K562 (cell line): Measurements from ENCODE around the gene CMSS1. TPM values are rescaled to one million over a fixed set of nuclear protein-coding genes. Genes with fewer than 3 reads are reported as not detected.
A peak's percentile ranks its signal among the peaks of the same experiment; 100 is the strongest.

Experiments used
- ARID1B ChIP-seq: fragments of 450-650 bp; IDR thresholded peaks from 2 replicates; pipeline ENCODE4 v1.6.1; 2016; ENCODE audit warnings: antibody characterized with exemption, mild to moderate bottlenecking, inconsistent platforms
- BMI1 ChIP-seq: fragments of 150-350 bp; IDR thresholded peaks from 2 replicates; pipeline ENCODE4 v1.6.1; 2014; ENCODE audit warnings: low read length
- CBFA2T3 ChIP-seq: fragments of 450-650 bp; IDR thresholded peaks from 2 replicates; pipeline ENCODE4 v1.6.1; 2017
- CBX8 ChIP-seq: fragments of 200-600 bp; sonication (generic); IDR thresholded peaks from 2 replicates; pipeline ENCODE4 v1.6.1; 2012; ENCODE audit warnings: borderline replicate concordance, mixed run types, low read depth, mild to moderate bottlenecking, moderate library complexity, mixed read lengths, low read length, control low read depth, inconsistent platforms; ENCODE audit not compliant: poor library complexity, severe bottlenecking; ENCODE audit errors: extremely low read depth
- ETS2 ChIP-seq: IDR thresholded peaks from 2 replicates; pipeline ENCODE4 v1.6.1; 2016; ENCODE audit warnings: borderline replicate concordance, missing genetic modification characterization, mild to moderate bottlenecking, moderate library complexity, missing compliant biosample characterization; ENCODE audit not compliant: poor library complexity, severe bottlenecking
- FOSL1 ChIP-seq: fragments of 200-800 bp; sonication (Bioruptor generic); conservative IDR thresholded peaks from 2 replicates; pipeline ENCODE4 v1.6.1; 2016; ENCODE audit warnings: missing genetic modification characterization, missing compliant biosample characterization
- GTF2A2 ChIP-seq: IDR thresholded peaks from 2 replicates; pipeline ENCODE4 v1.6.1; 2016; ENCODE audit warnings: mild to moderate bottlenecking, missing genetic modification characterization, missing compliant biosample characterization
- MBD2 ChIP-seq: sonication (generic); IDR thresholded peaks from 2 replicates; pipeline ENCODE4 v1.6.1; 2016; ENCODE audit warnings: low read depth, borderline replicate concordance
- MECOM ChIP-seq: fragments of 250-450 bp; sonication (Bioruptor Pico); IDR thresholded peaks from 2 replicates; pipeline ENCODE4 v1.8.0; 2022; ENCODE audit warnings: inconsistent platforms
- NFE2 ChIP-seq: IDR thresholded peaks from 2 replicates; pipeline ENCODE4 v1.6.1; 2014; ENCODE audit warnings: antibody characterized with exemption, low read depth
- NFYB ChIP-seq: IDR thresholded peaks from 2 replicates; pipeline ENCODE4 v1.6.1; 2011; ENCODE audit warnings: mild to moderate bottlenecking, moderate library complexity; ENCODE audit not compliant: insufficient read length; ENCODE audit errors: extremely low read depth
- POLR2AphosphoS5 ChIP-seq: IDR thresholded peaks from 2 replicates; pipeline ENCODE4 v1.6.1; 2011; ENCODE audit warnings: mild to moderate bottlenecking, low read depth, low read length, moderate library complexity; ENCODE audit not compliant: control insufficient read depth, insufficient read depth
- PRDM10 ChIP-seq: fragments of 450-650 bp; IDR thresholded peaks from 2 replicates; pipeline ENCODE4 v1.6.1; 2018; ENCODE audit not compliant: partially characterized antibody
- PTRF ChIP-seq: fragments of 450-650 bp; IDR thresholded peaks from 2 replicates; pipeline ENCODE4 v1.6.1; 2016; ENCODE audit warnings: mild to moderate bottlenecking, missing genetic modification characterization, missing compliant biosample characterization
- RAD21 ChIP-seq, 2 experiments: fragments of 250-450 bp in 1 of 2; fragments of 450-650 bp in 1 of 2; sonication (Bioruptor Pico) in 1 of 2; formaldehyde crosslinking in 1 of 2; IDR thresholded peaks in 1 of 2; conservative IDR thresholded peaks in 1 of 2; 2 replicates each; pipeline versions ENCODE4 v1.4.0 to v1.8.0; 2020 to 2022; ENCODE audit warnings: mild to moderate bottlenecking in 2 of 2, moderate library complexity in 1 of 2
- ZBTB7A ChIP-seq: IDR thresholded peaks from 2 replicates; pipeline ENCODE4 v1.6.1; 2011; ENCODE audit warnings: low read depth, mild to moderate bottlenecking, low read length, moderate library complexity, borderline replicate concordance; ENCODE audit not compliant: control insufficient read depth
- ZC3H4 ChIP-seq: sonication (generic); formaldehyde crosslinking; IDR thresholded peaks from 2 replicates; pipeline ENCODE4 v1.9.0; 2021; ENCODE audit warnings: missing genetic modification reagents, borderline replicate concordance
- ZNF282 ChIP-seq: sonication (generic); formaldehyde crosslinking; IDR thresholded peaks from 2 replicates; pipeline ENCODE4 v1.8.1; 2023; ENCODE audit warnings: missing genetic modification reagents
- ZNF3 ChIP-seq: fragments of 250-450 bp; sonication (Bioruptor Pico); IDR thresholded peaks from 2 replicates; pipeline ENCODE4 v1.5.0; 2021; ENCODE audit warnings: mild to moderate bottlenecking, moderate library complexity
- ZNF398 ChIP-seq: fragments of 250-450 bp; sonication (Bioruptor Pico); IDR thresholded peaks from 2 replicates; pipeline ENCODE4 v1.8.0; 2021; ENCODE audit warnings: moderate library complexity, mild to moderate bottlenecking, inconsistent platforms
- ZNF431 ChIP-seq: sonication (generic); formaldehyde crosslinking; IDR thresholded peaks from 2 replicates; pipeline ENCODE4 v1.8.0; 2022; ENCODE audit warnings: mild to moderate bottlenecking, missing genetic modification reagents
- ZNF696 ChIP-seq: fragments of 250-450 bp; sonication (Bioruptor Pico); conservative IDR thresholded peaks from 2 replicates; pipeline ENCODE4 v1.4.0; 2020; ENCODE audit warnings: mild to moderate bottlenecking, moderate library complexity
- polyA plus RNA-seq, 8 experiments: library from polyadenylated mRNA; depleted of rRNA in 4 of 8; stranded (reverse) in 5 of 8; unstranded in 3 of 8; fragments of >200 nt; fragmentation: Nextera tagmentation in 2 of 8; fragmentation: Illumina TruSeq in 1 of 8; extraction: Ambion mirVana in 2 of 8; extraction: Trizol in 1 of 8; gene quantifications; 2 replicates each; pipeline versions ENCODE4 v1.2.1 to v1.2.3, GENCODE V29; 2011 to 2014; ENCODE audit warnings: inconsistent platforms in 1 of 8, missing spikeins in 1 of 8
- total RNA-seq, 7 experiments: library from RNA; depleted of rRNA in 6 of 7; stranded (reverse); fragments of >200 nt in 6 of 7; fragmentation: Illumina TruSeq in 2 of 7; extraction: Trizol in 2 of 7; gene quantifications; 2 replicates each; pipeline versions ENCODE4 v1.2.1 to v1.2.3, GENCODE V29; 2011 to 2021; ENCODE audit warnings: low replicate concordance in 1 of 7

The CMSS1 gene
- total and polyA plus RNA-seq, 9 of the 15 experiments (the other 6 are each of a cell fraction or from before 2014, with no cell fraction given), result 46.9 to 109 (median 72.3) TPM

GRCh38 chr3:99776516-99777209, 41.0 kb upstream of the CMSS1 start (continued):
- TF ChIP-seq PRDM10, result peak; percentile 65
- TF ChIP-seq FOSL1, result peak; percentile 83
- peak; percentile 99 for TF ChIP-seq MECOM (CRISPR knock-in tag)
- TF ChIP-seq ZNF696 (CRISPR knock-in tag), result peak; percentile 90
- peak; percentile 96 for TF ChIP-seq ETS2 (tag)
- TF ChIP-seq RAD21 (CRISPR knock-in tag; conservative IDR thresholded peaks at IDR 0.05 in 1 of 2, IDR thresholded peaks at IDR 0.05 in 1 of 2), result peak in 1 of 2 experiments; percentile 62; a peak in 2 of 4 replicates
- no peak; the same call in 1 of the 2 replicates for TF ChIP-seq ZNF3
- TF ChIP-seq POLR2AphosphoS5, result no peak
- no peak for TF ChIP-seq BMI1
- TF ChIP-seq ZC3H4 (CRISPR knock-in tag), result no peak
- TF ChIP-seq NFYB, result no peak
- no peak for TF ChIP-seq ZNF282 (CRISPR knock-in tag)
- no peak for TF ChIP-seq ZNF431 (CRISPR knock-in tag)
- TF ChIP-seq CBFA2T3, result no peak
- TF ChIP-seq NFE2, result 0 out of 2 replicates have a peak, but pooled peaks have one; percentile 45
- TF ChIP-seq ZNF398, result peak; percentile 95
- TF ChIP-seq ARID1B, result peak; percentile 59; the same call in 1 of the 2 replicates
- peak; percentile 99 for TF ChIP-seq GTF2A2
- TF ChIP-seq PTRF (tag), result peak; percentile 99
- TF ChIP-seq CBX8, result no peak
- TF ChIP-seq MBD2, result no peak
- no peak for TF ChIP-seq ZBTB7A
